Nephron (organoid): ENCODE results near the gene HCRTR1.

Experiments used
- H3K27ac Mint-ChIP-seq, 3 experiments: 2 replicates each; pipeline ENCODE4 v1.8.0; 2020; ENCODE audit warnings: mixed read lengths in 3 of 3, mild to moderate bottlenecking in 2 of 3, moderate library complexity in 1 of 3
- H3K27me3 Mint-ChIP-seq: 2 replicates; pipeline ENCODE4 v1.8.0; 2021; ENCODE audit warnings: low read depth, mild to moderate bottlenecking, moderate library complexity, mixed read lengths
- H3K36me3 Mint-ChIP-seq: 2 replicates; pipeline ENCODE4 v1.8.0; 2020; ENCODE audit warnings: low read depth, mixed read lengths
- H3K4me1 Mint-ChIP-seq: 2 replicates; pipeline ENCODE4 v1.8.0; 2020; ENCODE audit warnings: mixed read lengths
- H3K4me3 Mint-ChIP-seq, 3 experiments: 2 replicates each; pipeline ENCODE4 v1.8.0; 2020; ENCODE audit warnings: mild to moderate bottlenecking in 3 of 3, mixed read lengths in 3 of 3, moderate library complexity in 2 of 3
- H3K9me3 Mint-ChIP-seq: 2 replicates; pipeline ENCODE4 v1.8.0; 2020; ENCODE audit warnings: mixed read lengths
- TF ChIP-seq, protein P1 (sequence below), 3 experiments: fragments of 200-600 bp; sonication (generic); IDR thresholded peaks; one replicate each; pipeline ENCODE4 v1.5.0; 2021; ENCODE audit warnings: antibody characterized with exemption in 3 of 3; ENCODE audit not compliant: unreplicated experiment in 3 of 3

Gene HCRTR1

DNA sequence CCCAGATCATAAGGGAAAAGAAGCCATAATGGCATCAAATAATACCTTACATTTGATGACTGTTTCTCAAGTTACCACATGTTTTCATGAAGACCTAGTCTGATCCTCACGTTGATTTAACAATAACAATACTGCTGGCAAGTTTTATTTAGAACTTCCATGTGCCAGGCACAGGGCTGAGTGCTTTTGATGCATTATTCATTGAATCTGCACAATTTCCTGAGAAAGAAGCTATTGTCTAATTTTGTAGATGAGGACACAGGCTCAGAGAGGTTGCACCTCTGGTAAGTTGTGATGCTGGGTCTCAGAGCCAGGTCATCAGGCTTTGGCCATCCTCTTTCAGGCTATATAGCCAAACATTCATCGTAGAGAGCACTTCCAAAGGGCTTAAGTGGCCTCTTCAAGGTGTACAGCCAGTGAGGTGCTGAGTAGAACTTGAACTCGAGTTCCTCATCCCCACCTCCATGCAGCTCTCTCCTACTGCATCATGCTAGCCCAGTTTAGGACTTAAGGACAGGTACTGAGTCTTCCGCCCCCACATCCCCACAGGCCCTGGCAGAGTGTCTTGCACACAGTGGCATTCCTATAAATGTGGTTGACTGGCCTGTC lies 35.5 kb downstream of the HCRTR1 start:
- peaks cover 22% of the 10 kb centered on the region for H3K4me1 Mint-ChIP-seq
- peaks cover 1% of the 10 kb centered on the region for H3K27me3 Mint-ChIP-seq
- no peaks in the 10 kb centered on the region for H3K9me3 Mint-ChIP-seq
- peak overlapping the region in 2 of 3 experiments; percentile 17 to 35 for H3K27ac Mint-ChIP-seq
- H3K4me3 Mint-ChIP-seq = no peak overlapping the region
- peaks cover 7% of the 10 kb centered on the region for H3K36me3 Mint-ChIP-seq
- TF ChIP-seq, protein P1, sequence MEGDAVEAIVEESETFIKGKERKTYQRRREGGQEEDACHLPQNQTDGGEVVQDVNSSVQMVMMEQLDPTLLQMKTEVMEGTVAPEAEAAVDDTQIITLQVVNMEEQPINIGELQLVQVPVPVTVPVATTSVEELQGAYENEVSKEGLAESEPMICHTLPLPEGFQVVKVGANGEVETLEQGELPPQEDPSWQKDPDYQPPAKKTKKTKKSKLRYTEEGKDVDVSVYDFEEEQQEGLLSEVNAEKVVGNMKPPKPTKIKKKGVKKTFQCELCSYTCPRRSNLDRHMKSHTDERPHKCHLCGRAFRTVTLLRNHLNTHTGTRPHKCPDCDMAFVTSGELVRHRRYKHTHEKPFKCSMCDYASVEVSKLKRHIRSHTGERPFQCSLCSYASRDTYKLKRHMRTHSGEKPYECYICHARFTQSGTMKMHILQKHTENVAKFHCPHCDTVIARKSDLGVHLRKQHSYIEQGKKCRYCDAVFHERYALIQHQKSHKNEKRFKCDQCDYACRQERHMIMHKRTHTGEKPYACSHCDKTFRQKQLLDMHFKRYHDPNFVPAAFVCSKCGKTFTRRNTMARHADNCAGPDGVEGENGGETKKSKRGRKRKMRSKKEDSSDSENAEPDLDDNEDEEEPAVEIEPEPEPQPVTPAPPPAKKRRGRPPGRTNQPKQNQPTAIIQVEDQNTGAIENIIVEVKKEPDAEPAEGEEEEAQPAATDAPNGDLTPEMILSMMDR (IDR thresholded peaks at IDR 0.05; ENCODE audit: unreplicated experiment in 3 of 3) = no peak

DNA sequence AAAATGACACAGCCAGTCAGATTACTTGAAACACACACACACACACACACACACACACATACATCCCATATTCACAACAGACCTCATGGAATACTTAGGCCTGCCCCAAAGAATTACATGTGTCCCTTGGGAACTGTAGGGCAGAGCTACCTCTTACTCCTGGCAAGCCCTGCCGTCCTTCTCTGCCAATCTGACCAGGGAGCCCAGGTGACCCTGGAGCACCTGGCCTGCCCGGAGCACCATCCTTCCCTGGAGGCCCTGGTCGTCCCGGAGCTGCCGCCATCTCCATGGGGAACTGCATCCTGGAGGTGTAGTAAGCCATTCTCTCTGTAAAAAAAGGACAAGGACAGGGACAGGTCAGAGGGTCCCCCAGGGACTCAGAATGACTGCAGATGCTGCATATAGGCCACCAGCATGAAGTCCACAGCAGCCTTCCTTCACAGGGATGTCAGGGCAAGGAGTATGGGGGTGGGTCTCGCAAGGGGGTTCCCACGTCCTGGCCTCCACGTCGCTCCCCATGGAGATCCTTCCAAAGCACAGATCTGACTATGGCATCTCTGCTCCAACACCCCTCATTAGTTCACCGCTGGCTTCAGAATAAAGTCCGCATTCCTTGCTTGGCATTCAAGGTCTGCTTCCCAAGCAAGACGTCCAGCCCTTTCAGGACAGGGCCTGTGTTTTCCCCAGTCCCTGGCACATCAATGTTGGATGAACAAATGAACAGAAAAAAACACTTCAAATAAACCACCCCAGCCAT lies 36.4 kb downstream of the HCRTR1 start:
- peaks cover 3% of the 10 kb centered on the region for H3K27me3 Mint-ChIP-seq
- H3K36me3 Mint-ChIP-seq = peaks cover 7% of the 10 kb centered on the region
- peaks cover 22% of the 10 kb centered on the region for H3K4me1 Mint-ChIP-seq
- TF ChIP-seq, protein P1 (IDR thresholded peaks at IDR 0.05; ENCODE audit: unreplicated experiment in 3 of 3) = no peak
- peak overlapping the region in 1 of 3 experiments; percentile 17 for H3K27ac Mint-ChIP-seq
- H3K9me3 Mint-ChIP-seq = no peaks in the 10 kb centered on the region
- no peak overlapping the region for H3K4me3 Mint-ChIP-seq

DNA sequence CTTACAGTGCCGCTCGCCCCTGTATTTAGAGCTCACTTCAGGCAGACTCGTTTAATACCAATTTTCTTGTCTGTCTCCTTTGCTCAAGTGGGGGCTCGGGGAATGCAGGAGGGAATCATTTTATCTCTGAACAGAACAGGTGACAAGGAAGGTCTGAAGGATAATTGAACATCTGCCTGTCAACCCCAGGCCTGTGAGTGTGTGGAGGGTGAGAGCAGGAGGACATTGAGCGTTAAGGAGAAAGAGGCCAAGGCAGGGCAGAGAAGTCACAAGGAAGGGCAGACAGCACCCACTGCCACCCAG lies 36.9 kb downstream of the HCRTR1 start:
- peaks cover 22% of the 10 kb centered on the region for H3K4me1 Mint-ChIP-seq
- H3K27ac Mint-ChIP-seq = peak overlapping the region in 1 of 3 experiments; percentile 17
- H3K4me3 Mint-ChIP-seq = no peak overlapping the region
- TF ChIP-seq, protein P1 (IDR thresholded peaks at IDR 0.05; ENCODE audit: unreplicated experiment in 3 of 3) = no peak
- H3K36me3 Mint-ChIP-seq = peaks cover 7% of the 10 kb centered on the region
- H3K27me3 Mint-ChIP-seq = peaks cover 3% of the 10 kb centered on the region
- H3K9me3 Mint-ChIP-seq = no peaks in the 10 kb centered on the region

DNA sequence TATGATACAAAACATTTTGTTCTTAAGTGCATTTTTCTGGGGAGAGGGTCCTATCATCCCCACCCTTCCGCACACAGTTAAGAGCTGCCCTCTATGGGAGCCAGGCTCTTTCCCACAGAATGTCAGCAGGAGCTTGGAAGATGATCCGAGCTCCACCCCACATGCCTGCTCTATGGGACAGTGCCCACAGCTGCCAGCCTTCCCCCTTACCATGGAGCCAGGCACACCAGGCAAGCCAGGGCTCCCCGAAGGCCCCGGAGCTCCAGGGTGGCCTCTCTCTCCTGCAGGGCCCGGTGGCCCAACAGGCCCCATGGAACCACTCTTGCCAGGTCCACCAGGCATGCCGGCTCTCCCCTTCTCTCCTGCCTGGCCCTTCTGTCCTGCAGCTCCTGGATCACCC lies 37.6 kb downstream of the HCRTR1 start:
- Mint-ChIP-seq H3K9me3 (no peaks in the 10 kb centered on the region), H3K4me1 (peaks cover 20% of the 10 kb centered on the region), H3K27me3 (peaks cover 6% of the 10 kb centered on the region), H3K36me3 (peaks cover 7% of the 10 kb centered on the region), H3K27ac (peak overlapping the region in 2 of 3 experiments; percentile 17 to 23), H3K4me3 (no peak overlapping the region)
- TF ChIP-seq, protein P1 (IDR thresholded peaks at IDR 0.05; ENCODE audit: unreplicated experiment in 3 of 3) = no peak

DNA sequence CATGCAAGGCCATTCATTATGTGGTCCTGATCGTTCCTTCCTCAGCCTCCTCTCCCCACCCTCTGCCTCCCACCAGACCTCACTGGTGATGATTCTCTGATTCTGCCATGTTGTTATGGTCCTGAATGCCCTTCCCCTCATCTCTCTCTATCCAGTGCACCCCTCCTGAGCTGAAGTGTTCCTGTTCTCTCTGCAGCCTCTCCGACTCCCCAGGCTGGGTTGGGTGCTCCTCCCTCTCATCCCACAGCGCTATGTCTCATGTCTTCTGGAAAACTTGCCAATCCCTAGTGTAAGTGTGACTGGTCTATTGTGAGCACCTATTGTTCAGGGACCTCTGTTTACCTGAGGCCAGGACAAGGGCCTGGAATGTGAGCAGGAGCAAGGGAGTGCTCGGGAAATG lies 38.3 kb downstream of the HCRTR1 start:
- TF ChIP-seq, protein P1 (IDR thresholded peaks at IDR 0.05; ENCODE audit: unreplicated experiment in 3 of 3) = no peak
- no peak overlapping the region for H3K4me3 Mint-ChIP-seq
- peaks cover 8% of the 10 kb centered on the region for H3K27me3 Mint-ChIP-seq
- H3K36me3 Mint-ChIP-seq = peaks cover 7% of the 10 kb centered on the region
- H3K27ac Mint-ChIP-seq = peak overlapping the region in 1 of 3 experiments; percentile 17
- H3K4me1 Mint-ChIP-seq = peaks cover 16% of the 10 kb centered on the region
- no peaks in the 10 kb centered on the region for H3K9me3 Mint-ChIP-seq
